Dermis blood vessel endothelial cell (primary cell): ENCODE results near the gene STARD10. TPM values are rescaled to one million over a fixed set of nuclear protein-coding genes. Genes with fewer than 3 reads are reported as not detected.
A peak's percentile ranks its signal among the peaks of the same experiment; 100 is the strongest.
"Not testable (repeated sequence)": the region's sequence is repeated elsewhere in the genome, so short reads cannot be mapped to it uniquely, and the experiment has no call there.

ENCODE experiments used
- DNase-seq: peaks from one replicate; pipeline ENCODE4 v3.0.0; 2010
- total RNA-seq: library from RNA; depleted of rRNA; stranded (reverse); fragments of >200 nt; gene quantifications from 2 replicates; pipeline ENCODE4 v1.2.3, GENCODE V29; 2014

STARD10 gene
- total RNA-seq, 1 donor from 2014 or later: 60.4 TPM

DNA sequence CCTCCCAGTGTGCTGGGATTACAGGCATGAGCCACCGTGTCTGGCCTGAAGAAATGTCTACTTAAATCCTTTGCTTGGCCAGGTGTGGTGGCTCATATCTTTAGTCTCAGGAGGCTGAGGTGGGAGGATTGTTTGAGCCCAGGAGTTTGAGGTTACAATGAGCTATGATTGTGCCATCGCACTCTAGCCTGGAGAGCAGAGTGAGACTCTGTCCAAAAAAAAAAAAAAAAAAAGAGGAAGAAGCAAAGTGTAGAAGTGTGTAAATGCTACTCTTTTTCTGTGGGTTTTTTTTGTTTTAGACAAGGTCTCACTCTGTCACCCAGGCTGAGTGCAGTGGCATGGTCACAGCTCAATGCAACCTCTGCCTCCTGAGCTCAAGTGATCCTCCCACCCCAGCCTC is 13.9 kb upstream of the STARD10 start:
- no peak for DNase-seq

- DNase-seq: no peak
Measured at GRCh38 chr11:72807021-72807693, 13.3 kb upstream of the STARD10 start.

DNA sequence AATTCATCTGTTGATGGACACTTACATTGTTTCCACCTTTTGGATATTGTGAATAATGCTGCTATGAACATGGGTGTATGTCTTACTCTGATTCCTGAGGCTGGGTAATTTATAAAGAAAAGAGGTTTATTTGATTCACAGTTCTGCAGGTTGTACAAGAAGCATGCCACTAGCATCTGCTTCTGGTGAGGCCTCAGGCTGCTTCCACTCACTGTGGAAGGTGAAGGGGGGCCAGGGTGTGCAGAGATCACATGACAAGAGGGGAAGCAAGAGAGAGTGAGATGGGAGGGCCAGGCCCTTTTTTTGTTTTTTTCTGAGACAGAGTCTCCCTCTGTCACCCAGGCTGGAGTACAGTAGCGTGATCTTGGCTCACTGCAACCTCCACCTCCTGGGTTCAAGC is 12.5 kb upstream of the STARD10 start:
- not testable (repeated sequence) for DNase-seq

DNA sequence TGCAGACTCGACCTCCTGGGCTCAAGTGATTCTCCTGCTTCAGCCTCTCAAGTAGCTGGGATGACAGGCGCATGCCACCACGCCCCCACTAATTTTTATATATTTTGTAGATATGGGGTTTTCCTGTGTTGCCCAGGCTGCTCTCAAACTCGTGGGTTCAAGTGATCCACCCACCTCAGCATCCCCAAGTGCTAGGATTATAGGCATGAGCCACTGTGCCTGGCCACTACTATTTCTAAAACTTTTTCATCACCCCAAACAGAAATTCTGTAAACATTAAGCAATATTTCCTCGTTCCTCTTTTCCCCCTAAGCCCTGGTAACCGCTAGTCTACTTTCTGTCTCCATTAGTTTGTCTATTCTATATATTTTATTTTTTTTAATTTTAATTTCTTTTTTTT is 11.4 kb upstream of the STARD10 start:
- no peak for DNase-seq

- DNase-seq: no peak
Measured at GRCh38 chr11:72802822-72803221, 9.0 kb upstream of the STARD10 start.

DNA sequence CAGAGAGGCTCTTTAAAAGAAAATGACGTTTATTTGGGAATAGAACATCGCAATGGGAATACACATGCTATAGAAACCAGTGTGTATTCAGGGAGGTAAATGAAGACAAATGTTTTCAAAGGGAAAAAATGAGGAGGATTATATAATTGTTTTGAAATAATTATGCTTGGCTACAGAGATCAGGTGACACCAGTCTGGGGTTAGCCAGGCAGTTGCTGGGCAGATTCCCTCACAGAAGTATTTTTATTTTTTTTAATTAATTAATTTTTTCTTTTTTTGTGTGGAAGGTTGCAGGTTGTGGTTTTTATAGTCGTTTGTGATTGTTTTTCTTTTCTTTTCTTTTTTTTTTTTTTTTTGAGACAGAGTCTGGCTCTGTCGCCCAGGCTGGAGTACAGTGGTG is 5.6 kb upstream of the STARD10 start:
- no peak for DNase-seq

DNA sequence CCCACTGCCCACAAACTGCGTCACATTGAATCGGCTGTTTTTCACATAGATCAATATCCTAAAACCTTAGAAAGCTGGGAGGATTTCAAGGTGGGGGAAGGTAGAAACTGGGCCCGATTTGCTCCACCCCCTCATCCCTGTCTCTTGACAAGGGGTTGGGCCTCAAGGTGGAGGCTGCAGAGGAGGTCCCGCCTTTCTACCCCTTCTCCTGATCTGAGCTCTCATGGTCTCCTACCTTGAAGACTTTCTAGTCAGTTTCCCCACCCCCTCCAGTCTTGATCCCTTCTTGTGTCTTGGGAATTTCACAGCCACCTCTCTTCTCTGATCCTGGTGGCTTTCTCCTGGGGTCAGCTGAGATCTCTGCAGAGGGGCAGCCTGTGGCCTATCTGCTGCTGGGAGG is 4.5 kb upstream of the STARD10 start:
- DNase-seq: no peak

GRCh38 chr11:72793076-72793424 is 797 bp downstream of the STARD10 start:
- DNase-seq: no peak

- no peak for DNase-seq
Measured at GRCh38 chr11:72792437-72793021, 1.3 kb downstream of the STARD10 start.

GRCh38 chr11:72791228-72791627 is 2.6 kb downstream of the STARD10 start:
- not testable (repeated sequence) for DNase-seq

DNA sequence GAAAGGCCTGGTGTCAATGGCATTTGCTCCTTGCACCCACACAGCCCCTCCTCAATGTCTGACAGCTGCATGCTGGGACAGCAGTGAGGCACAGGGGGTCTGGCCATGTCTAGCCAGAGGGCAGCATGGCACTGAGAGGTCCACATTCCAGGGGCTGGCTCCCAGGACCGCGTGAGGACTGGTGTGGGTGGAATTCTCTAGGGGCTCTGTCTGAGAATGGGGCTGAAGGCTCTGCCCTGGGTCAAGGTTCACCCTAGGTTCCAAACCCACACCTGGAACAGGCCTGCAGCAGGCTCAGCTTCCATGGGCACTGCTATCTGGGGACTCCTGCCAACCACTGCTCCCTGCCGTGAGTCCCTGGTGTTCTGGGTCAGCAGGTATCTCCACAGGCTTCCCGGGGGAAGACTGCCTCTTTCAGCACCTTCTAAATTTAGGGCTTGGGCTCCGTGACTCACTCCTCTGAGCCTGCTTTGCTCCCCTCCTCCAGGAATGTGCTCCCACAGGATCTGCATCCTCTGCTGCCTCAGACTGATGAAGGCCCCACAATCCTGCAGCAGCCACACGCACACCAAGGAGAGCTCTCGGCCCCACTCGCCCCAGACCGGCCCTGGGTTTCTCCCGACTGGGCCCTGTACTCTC is 4.2 kb downstream of the STARD10 start:
- no peak for DNase-seq

GRCh38 chr11:72788241-72788640 is 5.6 kb downstream of the STARD10 start:
- no peak for DNase-seq

DNA sequence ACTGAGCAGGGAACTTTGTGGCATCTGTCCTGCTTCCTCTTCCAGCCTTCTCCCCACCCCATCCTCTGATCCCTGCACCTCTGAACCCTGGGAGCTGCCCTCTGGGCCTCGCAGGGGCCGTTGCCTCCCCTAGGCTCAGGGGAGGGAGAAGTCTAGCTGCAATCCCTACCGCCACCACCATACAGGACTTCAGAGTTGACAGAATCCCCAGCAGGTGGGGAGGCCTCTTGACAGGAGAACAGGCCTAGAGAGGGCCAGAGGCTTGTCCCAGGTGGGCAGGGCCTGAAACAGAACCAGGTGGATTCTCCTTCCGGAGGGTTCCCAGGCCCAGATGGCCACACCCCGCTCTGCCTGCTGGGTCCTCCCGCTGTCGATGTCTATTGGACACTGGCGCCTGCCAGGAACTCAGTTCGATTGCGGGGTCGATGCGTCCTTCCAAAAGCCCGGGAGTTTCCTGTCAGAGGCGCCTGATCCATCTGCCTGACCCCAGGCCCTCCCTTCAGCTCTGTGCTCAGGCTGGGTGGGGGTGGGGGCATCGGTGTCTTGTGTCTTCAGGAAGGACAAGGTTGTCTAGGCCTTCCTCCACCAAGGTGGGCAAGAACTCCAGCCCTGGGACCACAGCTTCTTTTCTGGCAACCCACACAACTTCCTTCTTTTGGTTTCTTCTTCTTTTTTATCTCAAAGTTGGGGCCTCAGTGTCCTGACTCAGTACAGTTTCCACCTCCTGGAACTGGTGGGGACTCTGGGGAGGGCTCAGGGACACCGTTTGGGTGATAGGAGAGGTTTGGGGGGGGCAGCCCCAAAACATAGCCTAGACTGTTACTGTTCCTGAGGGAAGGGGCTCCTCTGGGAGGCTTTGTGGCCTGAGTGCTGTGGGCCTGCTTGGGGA is 6.4 kb downstream of the STARD10 start:
- no peak for DNase-seq

DNA sequence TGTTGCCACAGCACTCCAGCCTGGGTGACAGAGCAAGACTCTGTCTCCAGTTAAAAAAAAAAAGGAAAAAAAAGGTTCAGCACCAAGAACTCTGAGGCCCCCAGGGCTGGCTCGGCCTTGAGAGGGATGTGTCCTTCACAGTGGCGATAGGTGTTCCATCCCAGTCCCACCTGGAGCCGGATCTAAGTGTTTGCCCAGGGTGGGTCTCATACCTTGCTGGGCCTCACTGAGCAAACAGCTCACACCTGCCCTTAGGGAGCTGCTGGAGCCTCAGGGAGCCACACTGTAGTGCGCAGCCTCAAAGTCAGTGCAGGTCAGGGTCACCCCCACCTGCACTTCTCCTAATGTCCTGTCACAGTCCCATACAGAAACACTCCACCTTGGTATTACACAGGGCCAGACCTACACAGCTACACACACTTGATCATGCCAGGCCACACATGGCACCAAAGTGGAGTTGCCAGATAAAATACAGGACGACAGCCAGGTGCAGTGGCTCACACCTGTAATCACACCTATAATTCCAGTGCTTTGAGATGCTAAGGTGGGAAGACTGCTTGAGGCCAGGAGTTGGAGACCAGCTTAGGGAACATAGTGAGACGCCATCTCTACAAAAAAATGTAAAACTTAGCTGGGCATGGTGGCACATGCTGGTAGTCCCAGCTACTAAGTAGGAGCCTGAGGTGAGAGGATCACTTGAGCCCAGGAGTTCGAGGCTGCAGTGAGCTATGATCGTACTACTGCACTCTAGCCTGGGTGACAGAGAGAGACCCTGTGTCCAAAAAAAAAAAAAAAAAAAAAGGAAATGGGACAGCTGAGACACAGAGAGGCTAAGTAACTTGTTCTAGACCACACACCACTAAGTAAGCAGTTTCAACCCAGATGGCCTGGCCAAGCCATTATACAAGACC is 7.3 kb downstream of the STARD10 start:
- no peak for DNase-seq

- DNase-seq: no peak
Measured at GRCh38 chr11:72784662-72785061, 9.2 kb downstream of the STARD10 start.

GRCh38 chr11:72783144-72783905 is 10.5 kb downstream of the STARD10 start:
- no peak for DNase-seq

GRCh38 chr11:72782081-72782920 is 11.5 kb downstream of the STARD10 start:
- no peak for DNase-seq

DNA sequence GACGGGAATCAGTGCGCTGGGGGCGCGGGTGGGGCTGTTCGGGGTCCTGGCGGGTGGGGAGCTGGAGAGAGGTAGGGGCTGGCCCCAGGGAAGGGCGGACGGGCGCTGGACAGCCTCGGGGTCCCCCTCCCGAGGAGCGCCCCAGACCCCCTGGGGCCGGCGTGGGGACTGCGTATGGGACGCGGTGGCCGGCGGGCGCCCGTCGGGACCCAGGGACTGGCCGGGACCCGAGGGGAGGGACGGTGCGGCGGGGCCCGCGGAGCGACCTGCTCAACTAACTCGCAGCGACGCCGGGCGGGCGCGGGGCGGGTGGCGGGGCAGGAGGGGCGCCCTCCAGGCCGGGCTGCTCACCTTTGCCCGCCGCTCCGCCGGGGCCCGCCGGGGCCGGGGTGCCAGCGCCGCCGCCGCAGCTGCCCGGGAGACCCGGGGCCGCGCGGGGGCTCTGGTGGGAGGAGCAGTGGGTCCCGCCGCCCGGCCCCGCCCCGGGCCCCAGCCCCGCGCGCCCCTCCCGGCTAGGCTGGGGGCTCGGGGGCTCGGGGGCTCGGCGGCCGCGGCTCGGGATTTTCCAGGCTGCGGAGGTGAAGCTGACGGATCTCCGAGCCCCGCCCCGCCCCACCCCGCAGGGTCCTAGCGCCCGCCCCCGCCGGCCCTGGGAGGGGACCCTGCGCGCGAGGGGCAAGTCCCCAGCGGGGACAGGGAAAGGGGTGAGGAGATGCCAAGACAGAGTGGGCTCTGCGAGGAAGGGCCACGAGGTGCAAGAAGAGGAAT is 12.3 kb downstream of the STARD10 start:
- DNase-seq: peak; percentile 32

DNA sequence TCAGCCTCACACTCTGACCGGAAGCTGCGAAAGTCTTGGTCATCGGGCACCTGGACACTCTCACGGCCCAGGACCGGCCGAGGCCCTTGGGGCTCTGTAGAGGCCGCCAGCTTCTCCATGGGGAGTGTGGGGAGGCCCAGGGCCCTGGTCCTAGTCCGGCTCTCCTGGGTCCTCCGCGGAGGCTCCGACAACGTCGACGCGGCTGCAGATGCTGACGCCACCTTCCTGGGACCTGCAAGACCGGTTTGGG is 12.9 kb downstream of the STARD10 start:
- DNase-seq: no peak
